Stimulated activated CD4-positive, alpha-beta T cell treated with anti-CD3 and anti-CD28 coated beads, Interleukin-4, amount 100 ng/mL, for 48 hours (primary cell): ENCODE measurements around the gene ALDH1A2.
"Not testable (repeated sequence)": the region's sequence is repeated elsewhere in the genome, so short reads cannot be mapped to it uniquely, and the experiment has no call there.

Experiments used
- DNase-seq, 2 donors: peaks; one replicate each; pipeline ENCODE4 v3.0.0-alpha.2; 2020; ENCODE audit warnings: low read depth in 2 of 2

The ALDH1A2 gene

DNA sequence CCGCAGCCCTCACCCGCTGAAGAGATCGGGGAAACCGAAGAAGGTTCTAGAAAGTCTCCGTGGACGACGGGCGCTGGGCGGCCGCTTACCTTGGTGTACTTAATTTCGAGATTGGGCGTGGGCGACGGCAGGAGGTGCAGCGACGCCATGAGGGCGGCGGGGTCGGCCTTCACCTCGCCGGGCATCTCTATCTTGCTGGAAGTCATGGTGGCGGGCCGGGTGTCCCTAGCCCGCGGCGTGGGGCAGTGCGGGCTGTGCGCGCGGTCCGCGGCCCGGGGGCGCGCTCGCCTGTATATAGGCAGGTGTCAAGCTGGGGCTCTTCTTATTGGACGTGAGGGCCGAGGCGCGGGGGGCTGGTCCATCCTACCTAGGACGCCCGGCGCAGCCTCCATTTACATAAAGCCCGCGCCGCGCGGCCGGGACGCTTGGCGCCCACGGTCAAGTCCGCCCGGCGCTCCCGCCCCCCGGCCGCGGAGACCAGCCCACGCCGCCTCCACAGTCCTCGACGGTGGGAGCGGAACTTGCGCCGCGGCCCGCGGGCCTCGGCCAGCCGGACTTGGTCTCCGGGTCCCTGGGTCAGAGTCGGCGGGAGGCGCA lies at the start of gene ALDH1A2:
TSS of gene ALDH1A2 (minus strand) at position 267 of the 597 bp plus-strand sequence. CDS start at position 206, 61 bp downstream.
- DNase-seq: no peak

DNA sequence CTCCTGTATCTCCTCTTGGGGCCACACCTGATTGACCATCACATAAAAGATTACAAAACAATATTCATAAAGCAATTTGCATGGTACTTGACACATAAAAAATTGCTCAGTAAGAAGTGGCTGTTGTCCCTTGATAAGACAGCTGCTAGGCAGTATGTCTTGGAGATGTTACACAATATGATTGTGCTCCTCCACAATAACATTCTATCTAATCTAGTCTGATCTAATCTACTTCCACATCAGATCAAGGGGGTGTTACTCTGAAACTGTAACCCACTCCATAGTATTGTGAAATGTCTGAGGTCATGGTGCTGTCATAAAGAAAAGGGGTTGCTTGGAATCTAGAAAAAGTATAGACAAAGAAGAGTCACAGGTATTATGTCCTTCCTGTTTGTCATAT lies 49.3 kb upstream of the ALDH1A2 start:
- DNase-seq: no peak

DNA sequence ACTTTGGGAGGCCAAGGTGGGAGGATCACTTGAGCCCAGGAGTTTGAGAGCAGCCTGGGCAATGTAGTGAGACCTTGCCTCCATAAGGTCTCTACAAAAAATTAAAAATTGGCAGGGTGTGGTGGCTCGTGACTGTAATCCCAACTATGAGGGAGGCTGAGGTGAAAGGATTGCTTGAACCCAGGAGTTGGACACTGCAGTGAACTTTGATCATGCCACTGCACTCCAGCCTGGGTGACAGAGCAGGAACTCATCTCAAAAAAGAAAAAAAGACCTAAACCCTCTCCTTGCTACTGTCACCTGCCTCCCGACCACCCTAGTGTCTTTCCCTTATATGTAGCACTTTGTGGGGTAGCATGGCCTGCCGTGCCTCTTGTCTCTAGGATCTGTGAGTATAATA lies 48.9 kb upstream of the ALDH1A2 start:
- DNase-seq: no peak

- DNase-seq: not testable (repeated sequence)
These were observed 47.8 kb upstream of the ALDH1A2 start for GRCh38 chr15:58113358-58113757.

DNA sequence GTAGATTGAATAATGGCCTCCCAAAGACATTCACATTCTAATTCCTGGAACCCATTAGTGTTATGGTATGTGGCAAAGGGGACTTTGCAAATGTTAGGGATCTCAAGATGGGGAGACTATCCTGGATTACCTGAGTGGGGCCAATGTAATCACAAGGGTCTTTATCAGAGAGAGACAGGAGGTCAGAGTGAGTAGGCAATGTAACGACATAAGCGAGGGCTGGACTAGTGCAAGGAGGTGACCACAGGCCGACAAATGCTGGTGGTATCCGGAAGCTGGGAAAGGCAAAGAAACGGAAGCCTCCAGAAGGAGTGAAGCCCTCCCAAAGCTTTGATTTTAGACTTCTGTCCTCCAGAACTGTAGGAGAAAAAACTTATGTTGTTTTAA lies 46.2 kb upstream of the ALDH1A2 start:
- no peak for DNase-seq

DNA sequence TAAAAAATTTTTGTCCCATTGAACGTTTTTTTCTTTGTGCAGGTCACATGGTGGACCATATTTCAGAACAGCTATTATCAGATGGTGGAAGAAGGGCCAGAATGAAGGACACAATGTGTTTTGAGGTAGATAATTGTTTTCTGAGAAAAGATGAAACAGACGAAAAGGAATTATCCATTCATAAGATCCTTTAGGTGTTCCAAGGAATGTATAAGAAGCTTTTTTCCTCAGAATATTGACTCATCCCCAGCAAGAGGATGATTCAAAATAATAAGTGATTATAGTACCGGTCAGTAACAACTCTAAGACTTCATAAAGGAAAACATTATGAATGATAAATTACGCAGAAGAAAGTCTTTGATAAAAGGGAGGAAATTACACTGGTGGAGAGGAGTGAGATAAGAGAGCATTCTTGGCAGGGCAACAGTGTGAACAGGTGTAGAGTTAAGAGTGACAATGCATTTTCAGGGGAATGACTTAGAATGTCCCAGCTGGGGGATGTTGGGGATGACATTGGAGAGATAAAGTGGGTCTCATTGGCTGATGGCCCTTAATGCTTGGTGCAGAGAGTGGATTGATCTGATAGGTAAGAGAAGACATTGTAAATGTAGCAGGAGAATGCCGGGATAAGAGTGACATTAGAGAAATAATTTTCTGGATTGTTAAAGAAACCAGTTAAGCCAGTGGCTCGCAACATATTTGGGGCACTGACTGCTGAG lies 45.6 kb upstream of the ALDH1A2 start:
- no peak for DNase-seq

GRCh38 chr15:58109419-58109818 lies 43.9 kb upstream of the ALDH1A2 start:
- DNase-seq: no peak

- DNase-seq: no peak
These were observed 42.6 kb upstream of the ALDH1A2 start for GRCh38 chr15:58108117-58108516.

DNA sequence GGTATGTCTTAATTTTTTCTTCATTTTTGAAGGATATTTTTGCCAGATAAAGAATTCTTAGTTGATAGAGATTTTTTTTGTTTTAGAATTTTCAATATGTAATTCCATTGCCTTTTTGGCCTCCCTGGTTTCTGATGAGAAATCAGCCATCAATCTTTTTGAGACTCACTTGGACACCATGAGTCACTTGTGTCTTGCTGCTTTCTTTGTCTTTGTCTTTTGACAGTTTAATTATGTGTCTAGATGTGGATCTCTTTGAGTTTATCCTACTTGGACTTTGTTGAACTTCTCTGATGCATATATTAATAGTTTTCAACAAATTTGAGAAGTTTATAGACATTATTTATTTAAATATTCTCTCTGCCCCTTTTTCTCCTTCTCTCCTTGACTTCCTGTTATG lies 38.0 kb upstream of the ALDH1A2 start:
- DNase-seq: no peak

- DNase-seq: no peak
These were observed 31.1 kb upstream of the ALDH1A2 start for GRCh38 chr15:58096529-58097084.

DNA sequence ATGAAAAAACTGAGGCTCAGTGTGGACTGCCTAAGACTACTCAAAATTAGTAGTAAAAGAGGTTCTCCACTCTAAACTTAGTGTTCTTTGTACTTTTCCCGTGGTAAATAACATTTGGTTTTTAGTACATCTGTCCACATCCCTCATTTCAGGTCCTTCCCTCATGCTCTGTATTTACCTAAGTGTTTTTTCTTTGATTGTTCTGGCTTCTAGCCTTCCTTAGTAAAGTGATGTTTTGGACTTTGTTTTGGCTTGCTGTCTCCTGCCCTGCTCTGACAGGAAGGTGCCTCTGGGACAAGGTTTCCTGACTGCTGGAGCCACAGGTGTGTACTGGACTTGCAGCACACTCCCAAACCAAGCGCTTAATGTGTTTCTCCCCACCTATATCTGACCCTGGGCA lies 29.9 kb upstream of the ALDH1A2 start:
- no peak for DNase-seq

GRCh38 chr15:58087871-58088270 lies 22.4 kb upstream of the ALDH1A2 start:
- DNase-seq: no peak

DNA sequence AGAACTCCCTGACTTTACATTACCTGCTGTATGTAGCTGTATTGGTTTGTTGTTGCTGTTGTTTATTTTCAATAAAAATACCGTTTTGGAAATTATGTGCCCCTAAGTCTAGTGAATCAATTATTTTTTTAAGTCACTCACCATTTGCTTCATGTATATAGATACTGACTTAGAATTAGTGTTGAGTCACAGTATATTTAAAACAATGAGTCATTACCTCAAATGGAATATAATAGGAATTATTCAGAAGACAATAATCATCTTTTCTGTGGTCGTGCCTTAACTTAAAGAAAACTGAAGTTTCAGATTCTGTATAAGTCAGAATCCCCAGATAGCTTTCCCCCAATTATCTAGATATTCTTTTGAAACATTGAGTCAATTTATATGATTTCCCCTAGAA lies 21.0 kb upstream of the ALDH1A2 start:
- DNase-seq: no peak

- no peak for DNase-seq
These were observed 18.0 kb upstream of the ALDH1A2 start for GRCh38 chr15:58083526-58083925.

DNA sequence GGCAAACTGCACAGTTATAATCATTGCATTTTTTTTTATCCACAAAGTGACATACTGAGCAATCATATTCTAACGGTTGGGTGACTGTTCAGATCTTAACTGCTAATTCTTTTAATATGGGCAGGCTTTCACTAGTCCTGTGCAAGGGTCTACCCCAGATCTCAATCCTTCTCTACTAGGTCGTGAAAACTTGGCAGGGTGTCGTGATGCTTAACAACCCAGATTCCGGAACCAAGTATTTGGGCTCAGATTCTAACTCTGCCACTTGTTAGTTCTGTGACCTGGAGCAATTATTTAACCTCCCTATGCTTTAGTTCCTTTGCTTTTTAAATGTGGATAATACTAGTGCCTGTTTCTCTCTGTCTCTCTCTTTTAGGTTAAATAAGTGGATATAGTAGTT lies 16.4 kb upstream of the ALDH1A2 start:
- no peak for DNase-seq

DNA sequence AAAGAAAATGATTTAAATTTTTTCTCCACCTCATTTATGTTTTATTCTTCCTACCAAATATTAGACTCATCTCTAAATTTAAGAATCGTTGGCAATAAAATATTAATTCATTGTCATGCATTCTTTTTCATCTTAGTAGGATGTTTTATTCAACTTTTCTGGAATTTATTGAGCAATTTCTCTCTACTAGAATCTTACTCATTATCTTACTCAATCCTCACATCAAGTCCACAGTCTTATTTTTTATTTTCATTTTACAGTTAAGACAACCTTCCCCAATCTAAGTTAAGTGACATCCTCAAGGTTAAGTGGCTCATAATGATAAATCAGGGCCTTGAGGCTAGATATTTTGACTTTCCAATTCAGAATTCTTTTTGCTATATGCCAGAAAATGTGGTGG lies 15.9 kb upstream of the ALDH1A2 start:
- DNase-seq: no peak

DNA sequence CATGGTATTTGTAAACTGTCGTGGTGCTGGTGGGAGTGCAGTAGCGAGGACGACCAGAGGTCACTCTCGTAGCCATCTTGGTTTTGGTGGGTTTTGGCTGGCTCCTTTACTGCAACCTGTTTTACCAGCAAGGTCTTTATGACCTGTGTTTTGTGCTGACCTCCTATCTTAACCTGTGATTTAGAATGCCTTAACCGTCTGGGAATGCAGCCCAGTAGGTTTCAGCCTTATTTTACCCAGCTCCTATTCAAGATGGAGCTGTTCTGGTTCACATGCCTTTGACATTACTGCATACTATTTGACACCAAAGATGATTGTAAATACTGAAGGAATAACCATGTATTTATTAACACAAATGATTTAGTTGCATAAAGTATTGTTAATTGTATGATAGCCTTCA lies 15.4 kb upstream of the ALDH1A2 start:
- not testable (repeated sequence) for DNase-seq

DNA sequence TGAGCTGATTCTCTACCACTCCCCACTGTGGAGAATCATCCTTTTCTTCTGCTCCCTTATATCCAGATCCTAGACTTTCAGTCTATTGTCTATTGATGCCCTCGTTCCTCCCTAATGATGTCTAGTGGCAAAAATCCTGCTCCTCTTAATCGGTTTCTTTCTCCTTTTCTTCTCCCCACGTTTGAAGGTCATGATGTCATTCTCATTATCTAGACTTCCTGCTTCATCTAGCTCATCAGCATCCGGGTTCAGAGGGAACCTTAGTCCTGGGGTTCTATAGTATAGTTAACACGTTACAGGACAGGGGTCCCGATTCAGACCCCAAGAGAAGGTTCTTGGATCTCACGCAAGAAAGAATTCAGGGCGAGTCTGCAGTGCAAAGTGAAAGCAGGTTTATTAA lies 14.9 kb upstream of the ALDH1A2 start:
- DNase-seq: no peak

DNA sequence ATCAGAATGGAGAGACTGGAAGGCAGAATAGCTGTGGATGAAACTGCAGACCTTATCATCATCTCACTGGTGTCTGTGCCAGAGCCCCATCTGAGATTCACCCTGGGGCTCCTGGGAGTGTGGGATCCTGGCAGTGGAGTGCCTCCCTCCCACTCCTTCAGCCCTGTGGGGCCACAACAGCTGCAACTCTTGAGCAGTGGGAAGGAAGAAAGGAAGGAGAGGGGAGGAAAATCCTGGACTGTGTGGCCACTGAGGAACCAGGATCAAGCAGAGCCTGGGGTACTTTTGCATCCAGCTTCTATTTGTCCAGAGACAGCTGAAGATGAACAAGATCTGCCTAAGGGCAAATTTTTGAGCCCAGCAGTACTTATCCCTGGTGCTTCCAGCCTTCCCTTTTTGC lies 13.1 kb upstream of the ALDH1A2 start:
- no peak for DNase-seq

DNA sequence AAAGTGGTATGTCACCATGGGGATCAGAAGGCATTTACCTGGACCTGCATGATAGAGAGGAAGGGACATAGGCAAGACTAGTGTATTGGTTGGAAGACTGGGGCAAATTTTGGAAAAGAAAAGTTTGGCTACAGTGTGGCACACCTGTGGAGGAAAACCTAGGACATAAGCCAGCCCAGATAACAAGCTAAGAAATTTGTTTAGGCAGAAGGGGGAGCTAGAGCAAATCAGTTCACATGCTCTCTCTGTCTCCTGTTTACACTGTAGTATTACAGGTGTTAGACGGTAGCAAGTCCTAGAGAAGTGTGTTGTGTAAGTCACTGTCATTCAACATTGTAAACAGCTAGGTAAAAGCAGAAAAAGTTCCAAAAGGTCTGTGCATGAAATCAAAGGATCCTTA lies 11.9 kb upstream of the ALDH1A2 start:
- DNase-seq: no peak

- no peak for DNase-seq
These were observed 8.9 kb upstream of the ALDH1A2 start for GRCh38 chr15:58074452-58074851.

DNA sequence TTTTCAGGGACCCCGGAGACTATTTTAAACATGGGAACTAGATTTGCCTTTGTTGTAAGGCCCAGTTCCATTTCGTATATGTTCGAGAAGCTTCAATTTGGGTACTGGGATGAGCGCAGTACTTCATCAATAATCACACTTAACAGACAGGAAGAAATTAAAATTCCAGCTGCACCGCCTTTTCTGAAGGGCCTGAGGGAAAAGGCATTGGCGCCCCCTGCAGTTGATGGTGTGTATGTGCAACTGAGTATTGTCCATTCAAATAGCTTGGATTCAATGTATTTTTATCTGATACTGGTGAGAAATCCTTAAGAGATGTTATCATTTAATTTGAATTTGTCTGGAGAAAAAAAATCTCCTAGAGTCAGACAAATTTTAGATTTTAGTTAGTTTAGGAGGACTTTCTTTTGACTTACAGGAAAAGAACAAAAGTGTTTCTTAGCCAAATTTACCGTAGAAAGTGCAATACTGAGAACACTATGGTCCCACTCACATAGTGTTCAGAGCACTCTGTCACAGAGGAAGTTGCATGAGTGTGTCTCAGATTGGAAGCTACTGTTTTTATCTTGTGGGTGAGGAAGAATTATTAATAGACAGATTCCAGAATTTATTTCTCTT lies 5.4 kb upstream of the ALDH1A2 start:
- DNase-seq: peak; percentile 26 to 35

DNA sequence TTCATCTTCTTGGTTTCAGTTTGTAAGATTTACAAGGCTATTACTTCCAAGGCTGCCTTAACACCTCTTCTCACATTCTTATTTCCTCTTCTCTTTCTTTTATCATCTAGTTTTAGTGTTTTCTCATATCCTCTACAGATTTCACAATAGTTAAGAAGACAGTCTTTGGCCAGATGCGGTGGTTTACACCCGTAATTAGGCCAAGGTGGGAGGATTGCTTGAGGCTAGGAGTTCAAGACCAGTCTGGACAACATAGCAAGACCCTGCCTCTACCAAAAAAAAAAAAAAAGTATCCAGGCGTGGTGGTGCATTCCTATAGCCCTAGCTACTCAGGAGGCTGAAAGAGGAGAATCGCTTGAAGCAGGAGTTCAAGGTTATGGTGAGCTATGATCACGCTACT lies 3.5 kb upstream of the ALDH1A2 start:
- DNase-seq: no peak
